ENCODE results near the gene USP6NL. TPM values are rescaled to one million over a fixed set of nuclear protein-coding genes. Genes with fewer than 3 reads are reported as not detected.

Gene USP6NL
- polyA plus RNA-seq, 3 donors: 5.5 to 7.7 (median 6.7) TPM

- 100% methylated on average over 7 of the region's 12 CpGs for WGBS (ENCODE audit: insufficient coverage)
- Mint-ChIP-seq H3K9me3 (no peaks in the 10 kb centered on the region), H3K27ac (peak overlapping the region in 1 of 7 donors; percentile 2), H3K27me3 (ENCODE audit: low read depth in 3 of 3) (no peaks in the 10 kb centered on the region), H3K4me3 (no peak overlapping the region), H3K36me3 (peaks cover 26 to 28% of the 10 kb centered on the region in 2 donors), H3K4me1 (peaks cover 2% of the 10 kb centered on the region)
- Histone ChIP-seq H3K36me3 (replicated peaks in 1 of 2; ENCODE audit: control insufficient read depth in 1 of 2, insufficient read depth in 2 of 2, low read length in 2 of 2) (peaks cover 0 to 15% of the 10 kb centered on the region in 2 donors), H3K4me3 (replicated peaks in 1 of 3; ENCODE audit: low read depth in 2 of 3, low read length in 3 of 3) (no peak overlapping the region), H3K9ac (ENCODE audit: insufficient read depth, low read length, poor library complexity, severe bottlenecking) (no peak overlapping the region), H3K4me2 (replicated peaks; ENCODE audit: extremely low read depth, low read length, poor library complexity, severe bottlenecking) (no peak overlapping the region), H3K4me1 (ENCODE audit: control insufficient read depth in 1 of 2, insufficient read depth in 2 of 2, low read length in 2 of 2) (no peaks in the 10 kb centered on the region), H3K27me3 (ENCODE audit: control insufficient read depth in 2 of 2, insufficient read depth in 2 of 2, low read length in 2 of 2) (no peaks in the 10 kb centered on the region), H3K79me2 (ENCODE audit: insufficient read depth, low read length) (no peaks in the 10 kb centered on the region), H3K27ac (ENCODE audit: low read depth in 1 of 2, low read length in 2 of 2) (no peak overlapping the region), H2AFZ (ENCODE audit: insufficient read depth, low read depth, low read length, poor library complexity, severe bottlenecking) (no peak overlapping the region), H3K9me3 (replicated peaks in 1 of 2; ENCODE audit: control insufficient read depth in 1 of 2, insufficient read depth in 1 of 2, low read length in 2 of 2) (no peaks in the 10 kb centered on the region), H4K20me1 (ENCODE audit: insufficient read depth, low read length) (no peaks in the 10 kb centered on the region)
- TF ChIP-seq, protein P1, sequence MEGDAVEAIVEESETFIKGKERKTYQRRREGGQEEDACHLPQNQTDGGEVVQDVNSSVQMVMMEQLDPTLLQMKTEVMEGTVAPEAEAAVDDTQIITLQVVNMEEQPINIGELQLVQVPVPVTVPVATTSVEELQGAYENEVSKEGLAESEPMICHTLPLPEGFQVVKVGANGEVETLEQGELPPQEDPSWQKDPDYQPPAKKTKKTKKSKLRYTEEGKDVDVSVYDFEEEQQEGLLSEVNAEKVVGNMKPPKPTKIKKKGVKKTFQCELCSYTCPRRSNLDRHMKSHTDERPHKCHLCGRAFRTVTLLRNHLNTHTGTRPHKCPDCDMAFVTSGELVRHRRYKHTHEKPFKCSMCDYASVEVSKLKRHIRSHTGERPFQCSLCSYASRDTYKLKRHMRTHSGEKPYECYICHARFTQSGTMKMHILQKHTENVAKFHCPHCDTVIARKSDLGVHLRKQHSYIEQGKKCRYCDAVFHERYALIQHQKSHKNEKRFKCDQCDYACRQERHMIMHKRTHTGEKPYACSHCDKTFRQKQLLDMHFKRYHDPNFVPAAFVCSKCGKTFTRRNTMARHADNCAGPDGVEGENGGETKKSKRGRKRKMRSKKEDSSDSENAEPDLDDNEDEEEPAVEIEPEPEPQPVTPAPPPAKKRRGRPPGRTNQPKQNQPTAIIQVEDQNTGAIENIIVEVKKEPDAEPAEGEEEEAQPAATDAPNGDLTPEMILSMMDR (IDR thresholded peaks at IDR 0.05): no peak
- DNase-seq: no peak
- intact Hi-C loops (cut with micrococcal nuclease): no loop called here
Observed at GRCh38 chr10:11473128-11473760, 138.2 kb downstream of the USP6NL start.

GRCh38 chr10:11472158-11472753, 139.2 kb downstream of the USP6NL start:
- Histone ChIP-seq H4K20me1 (ENCODE audit: insufficient read depth, low read length) (no peaks in the 10 kb centered on the region), H3K9me3 (replicated peaks in 1 of 2; ENCODE audit: control insufficient read depth in 1 of 2, insufficient read depth in 1 of 2, low read length in 2 of 2) (no peaks in the 10 kb centered on the region), H3K27me3 (ENCODE audit: control insufficient read depth in 2 of 2, insufficient read depth in 2 of 2, low read length in 2 of 2) (no peaks in the 10 kb centered on the region), H3K4me3 (replicated peaks in 1 of 3; ENCODE audit: low read depth in 2 of 3, low read length in 3 of 3) (no peak overlapping the region), H2AFZ (ENCODE audit: insufficient read depth, low read depth, low read length, poor library complexity, severe bottlenecking) (no peak overlapping the region), H3K9ac (ENCODE audit: insufficient read depth, low read length, poor library complexity, severe bottlenecking) (no peak overlapping the region), H3K4me1 (ENCODE audit: control insufficient read depth in 1 of 2, insufficient read depth in 2 of 2, low read length in 2 of 2) (no peaks in the 10 kb centered on the region), H3K36me3 (replicated peaks in 1 of 2; ENCODE audit: control insufficient read depth in 1 of 2, insufficient read depth in 2 of 2, low read length in 2 of 2) (peaks cover 0 to 14% of the 10 kb centered on the region in 2 donors), H3K27ac (ENCODE audit: low read depth in 1 of 2, low read length in 2 of 2) (no peak overlapping the region), H3K79me2 (ENCODE audit: insufficient read depth, low read length) (no peaks in the 10 kb centered on the region), H3K4me2 (replicated peaks; ENCODE audit: extremely low read depth, low read length, poor library complexity, severe bottlenecking) (no peak overlapping the region)
- TF ChIP-seq, protein P1 (IDR thresholded peaks at IDR 0.05): peak; percentile 95
- Mint-ChIP-seq H3K27me3 (ENCODE audit: low read depth in 3 of 3) (no peaks in the 10 kb centered on the region), H3K4me3 (no peak overlapping the region), H3K4me1 (peaks cover 2% of the 10 kb centered on the region), H3K27ac (no peak overlapping the region), H3K36me3 (peaks cover 27 to 28% of the 10 kb centered on the region in 2 donors), H3K9me3 (no peaks in the 10 kb centered on the region)
- peak; percentile 17 to 44 (median 38) for DNase-seq
- intact Hi-C loops (cut with micrococcal nuclease): no loop called here
- 55% methylated on average over 7 of the region's 8 CpGs for WGBS (ENCODE audit: insufficient coverage)

Data from CD14-positive monocyte (primary cell).